GM18511 (cell line): ENCODE results near the gene NRSN1.

Source experiments
- ATAC-seq: cut with Tn5 transposase; IDR thresholded peaks from one replicate; pipeline ENCODE4 v1.9.1; 2021; ENCODE audit warnings: mild to moderate bottlenecking, moderate library complexity; ENCODE audit not compliant: unreplicated experiment

The NRSN1 gene

DNA sequence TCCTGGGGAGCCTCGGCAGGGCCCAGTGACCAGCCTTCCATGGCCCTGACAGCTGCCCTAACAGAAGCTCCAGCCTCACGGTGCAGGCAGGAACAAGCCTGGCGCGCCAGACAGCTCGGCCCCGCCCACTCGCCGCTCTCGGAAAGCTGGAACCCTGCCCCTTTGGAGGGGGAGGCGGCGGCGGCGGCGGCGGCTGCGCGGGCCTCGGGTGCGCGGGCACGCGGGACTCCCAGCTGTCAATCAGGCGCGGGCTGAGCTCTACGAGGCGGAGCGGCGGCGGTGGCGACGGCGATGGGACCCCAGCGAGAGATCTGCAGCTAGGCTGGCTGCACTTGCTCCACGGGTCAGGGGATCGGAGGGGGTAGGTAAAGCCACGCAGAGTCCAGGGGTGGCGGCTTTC is at the start of gene NRSN1:
NRSN1 (plus strand) TSS at position 236 of the 400 bp plus-strand sequence. CDS start 8,113 bp downstream, outside the sequence.
- no peak for ATAC-seq

GRCh38 chr6:24078200-24078599 is 47.8 kb upstream of the NRSN1 start:
- no peak for ATAC-seq

- ATAC-seq, result no peak
Measured at GRCh38 chr6:24079076-24079475, 46.9 kb upstream of the NRSN1 start.

DNA sequence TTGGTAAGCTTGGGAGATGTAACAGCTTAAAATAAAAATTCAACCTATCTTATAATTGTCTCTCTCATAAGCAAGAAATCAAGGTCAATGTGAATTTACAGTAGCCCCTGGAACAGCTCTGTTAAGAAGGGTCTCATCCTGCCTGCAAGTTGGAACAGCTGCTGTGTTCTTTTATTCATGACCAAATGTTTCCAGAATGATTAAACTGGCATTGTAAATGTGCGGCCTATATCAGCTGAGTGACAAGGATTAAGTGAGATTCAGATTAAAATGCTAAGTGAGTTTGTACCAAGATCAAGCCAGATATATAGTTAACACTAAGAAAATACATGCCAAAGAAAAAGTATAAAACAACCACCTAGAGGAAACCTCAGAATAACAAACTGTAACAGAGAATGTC is 45.3 kb upstream of the NRSN1 start:
- no peak for ATAC-seq

- ATAC-seq, result no peak
Measured at GRCh38 chr6:24089736-24090135, 36.3 kb upstream of the NRSN1 start.

GRCh38 chr6:24092407-24092806 is 33.6 kb upstream of the NRSN1 start:
- no peak for ATAC-seq

DNA sequence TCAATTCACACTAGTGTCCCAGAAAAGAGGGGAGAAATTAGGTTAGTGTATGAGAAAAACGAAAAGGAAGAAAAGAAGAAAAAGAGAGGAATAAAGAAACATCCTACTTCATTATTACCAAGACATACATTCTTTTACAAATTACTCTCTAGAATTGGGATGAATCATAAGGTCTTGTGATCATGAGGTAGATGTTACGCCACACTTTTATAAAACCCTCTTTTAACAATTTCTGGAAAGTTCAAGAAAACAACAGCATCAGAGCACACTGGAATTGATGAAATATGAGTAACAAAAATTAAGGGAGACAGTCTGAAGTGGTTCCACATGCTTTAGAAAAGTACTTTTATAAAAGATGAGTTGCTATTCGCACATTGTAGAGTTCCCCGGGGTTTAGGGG is 32.6 kb upstream of the NRSN1 start:
- ATAC-seq, result no peak

- no peak for ATAC-seq
Measured at GRCh38 chr6:24099181-24099580, 26.8 kb upstream of the NRSN1 start.

DNA sequence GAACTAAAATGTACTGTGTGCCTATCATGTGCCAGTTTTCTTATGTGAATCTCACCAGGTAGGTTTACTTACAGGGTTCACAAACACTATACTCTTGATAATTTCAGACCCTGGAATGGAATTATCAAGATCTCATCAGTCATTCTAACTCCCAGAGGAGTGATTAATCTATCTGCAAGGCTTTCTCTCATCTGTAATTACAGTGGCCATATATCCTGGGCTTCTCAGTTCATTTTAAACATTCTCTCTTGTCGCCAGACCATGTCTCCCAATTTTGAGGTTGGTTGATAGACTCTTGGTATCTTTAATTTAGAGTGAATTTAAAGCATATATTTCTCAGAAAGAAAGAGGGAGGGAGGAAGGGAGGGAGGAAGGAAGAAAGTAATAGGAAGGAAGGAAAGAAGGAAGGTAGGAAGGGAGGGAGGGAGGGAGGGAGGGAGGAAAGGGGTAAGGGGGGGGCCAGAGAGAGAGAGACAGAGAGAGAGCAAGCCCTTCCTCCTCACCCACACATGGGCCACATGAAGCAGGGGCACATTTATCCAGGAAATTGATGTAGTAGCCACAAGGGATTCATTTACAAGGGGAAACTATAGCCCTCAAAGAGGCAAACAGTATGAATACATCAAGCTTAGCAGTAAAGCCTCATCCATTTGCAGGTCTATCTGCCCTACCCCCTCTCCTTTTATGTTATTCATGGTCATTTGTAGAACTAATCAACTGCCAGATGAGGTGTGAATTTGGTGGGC is 25.8 kb upstream of the NRSN1 start:
- ATAC-seq, result no peak

DNA sequence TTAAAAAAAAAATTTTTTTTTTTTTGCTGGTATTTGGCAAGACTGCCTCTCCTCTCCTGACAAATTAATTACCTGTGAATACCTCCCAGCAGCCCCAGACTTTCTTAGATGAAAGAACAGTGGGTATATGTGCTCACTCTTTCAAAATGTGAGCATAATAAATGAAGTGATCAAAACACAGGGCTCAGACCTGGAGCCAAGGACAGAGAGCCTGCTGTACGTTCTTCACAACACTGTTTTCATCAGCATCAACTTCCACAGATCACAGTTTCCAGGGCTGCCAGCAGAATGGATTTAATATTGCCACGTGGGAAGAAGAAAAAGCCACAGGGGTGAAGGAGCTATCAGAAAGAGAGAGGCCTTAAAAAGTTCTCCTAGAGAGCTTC is 25.3 kb upstream of the NRSN1 start:
- ATAC-seq, result no peak

- ATAC-seq, result no peak
Measured at GRCh38 chr6:24105191-24105590, 20.8 kb upstream of the NRSN1 start.

DNA sequence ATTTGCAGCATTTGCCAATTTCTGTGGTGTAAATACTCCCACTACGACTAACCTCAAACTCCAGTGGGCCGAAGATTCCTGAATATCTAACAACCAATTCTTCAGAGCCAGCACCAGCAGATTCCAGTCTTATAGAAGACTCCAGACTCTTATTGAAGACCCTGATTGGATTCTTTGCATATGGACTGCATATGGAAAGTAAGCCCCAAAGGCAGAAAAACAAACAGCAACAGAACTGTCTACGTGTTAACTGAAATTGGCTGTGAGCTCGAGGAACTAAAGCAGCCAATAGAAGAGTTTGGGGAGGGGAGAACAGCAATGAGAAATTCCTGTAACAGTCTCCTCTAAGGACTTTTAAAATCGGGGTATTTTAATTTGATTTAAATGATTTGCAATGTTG is 19.7 kb upstream of the NRSN1 start:
- no peak for ATAC-seq

DNA sequence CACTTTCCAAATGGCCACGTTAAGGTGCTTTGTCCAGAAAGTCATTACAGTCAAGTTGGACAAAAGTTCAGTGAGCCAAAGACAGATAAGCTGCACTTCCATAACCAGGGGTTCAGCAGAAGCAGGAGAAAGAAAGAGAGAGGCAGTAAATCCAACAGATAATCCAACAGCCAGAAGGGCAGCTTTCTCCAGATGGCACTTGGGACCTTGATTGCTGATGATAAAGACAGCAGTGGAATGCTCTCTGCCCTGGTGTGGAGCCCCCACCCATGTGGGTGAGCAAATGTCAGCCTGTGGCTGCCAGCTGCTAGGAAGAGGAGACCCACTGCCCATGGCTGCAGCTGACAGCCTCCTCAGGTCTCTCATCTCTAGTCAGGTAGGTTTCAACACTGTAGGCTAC is 18.7 kb upstream of the NRSN1 start:
- no peak for ATAC-seq

DNA sequence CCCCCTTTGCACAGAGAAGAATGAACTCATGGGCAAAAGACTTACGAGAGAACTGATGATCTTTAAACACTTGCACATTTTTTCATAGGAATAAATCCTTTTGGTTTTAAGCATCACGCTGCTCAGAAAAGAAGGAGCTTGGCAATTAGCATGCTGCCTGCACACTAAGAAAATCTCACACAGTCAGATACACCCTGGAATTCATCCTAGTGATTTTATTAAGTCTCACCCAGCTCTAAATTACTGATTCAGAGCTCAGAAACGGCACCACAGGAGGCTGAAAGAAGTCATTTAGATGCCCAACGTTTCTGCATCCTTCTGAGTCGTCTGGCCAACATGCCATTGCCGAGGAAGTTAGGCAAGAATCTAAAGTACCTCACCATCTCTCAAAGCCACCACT is 18.0 kb upstream of the NRSN1 start:
- ATAC-seq, result no peak

DNA sequence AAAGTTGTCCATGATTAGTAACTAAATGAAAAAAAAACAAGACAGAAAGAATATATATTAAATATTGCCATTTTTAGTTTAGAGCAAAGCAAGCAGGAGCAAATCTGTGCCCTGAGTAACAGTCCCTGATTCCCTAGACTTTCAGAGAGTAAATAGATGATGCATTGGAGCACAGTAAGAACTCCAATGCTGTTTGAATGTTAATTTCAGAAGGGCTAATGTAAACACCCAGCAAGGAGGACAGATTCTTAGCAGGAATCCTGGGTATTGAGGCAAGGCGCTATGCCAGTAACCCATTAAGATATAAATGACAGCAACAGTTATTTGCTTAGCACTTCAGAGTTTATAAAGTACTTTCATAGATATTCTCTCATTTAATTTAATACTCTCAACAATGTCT is 15.6 kb upstream of the NRSN1 start:
- ATAC-seq, result no peak

DNA sequence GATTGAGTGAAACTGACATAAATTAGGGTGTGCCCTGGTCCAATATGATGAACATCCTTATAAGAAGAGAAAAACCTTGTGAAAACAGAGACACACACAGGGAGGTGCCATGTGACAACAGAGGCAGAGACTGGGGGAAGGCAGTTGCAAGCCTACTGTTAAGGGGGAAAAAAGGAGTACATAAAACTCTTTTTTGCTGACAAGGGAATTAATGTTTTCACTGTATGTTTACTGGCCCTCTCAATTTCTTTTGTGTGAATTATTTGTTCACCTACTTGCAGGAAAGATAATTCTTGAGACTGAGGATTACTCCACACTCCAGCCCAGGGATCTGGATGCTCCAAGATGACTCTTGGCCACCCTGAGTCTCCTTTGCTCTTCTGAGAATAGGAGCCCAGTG is 12.1 kb upstream of the NRSN1 start:
- no peak for ATAC-seq

DNA sequence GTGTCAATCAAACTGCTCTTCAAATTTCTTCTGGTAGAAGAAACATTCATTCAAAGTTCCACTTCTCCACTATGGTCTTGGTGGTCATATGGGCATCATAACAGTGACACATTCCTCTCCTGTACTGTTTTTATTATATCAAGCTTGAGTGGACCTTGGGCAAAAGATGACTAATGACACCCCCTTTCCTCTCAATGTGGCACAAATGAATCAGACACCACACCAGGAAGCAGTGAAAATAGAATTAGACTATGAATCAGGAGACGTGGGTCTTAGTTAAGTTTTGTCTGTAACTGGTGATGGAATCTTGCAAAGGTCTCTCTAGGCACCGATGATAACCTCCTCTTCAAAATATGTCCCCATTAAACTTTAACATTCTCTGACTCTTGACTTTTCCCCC is 9.0 kb upstream of the NRSN1 start:
- no peak for ATAC-seq

DNA sequence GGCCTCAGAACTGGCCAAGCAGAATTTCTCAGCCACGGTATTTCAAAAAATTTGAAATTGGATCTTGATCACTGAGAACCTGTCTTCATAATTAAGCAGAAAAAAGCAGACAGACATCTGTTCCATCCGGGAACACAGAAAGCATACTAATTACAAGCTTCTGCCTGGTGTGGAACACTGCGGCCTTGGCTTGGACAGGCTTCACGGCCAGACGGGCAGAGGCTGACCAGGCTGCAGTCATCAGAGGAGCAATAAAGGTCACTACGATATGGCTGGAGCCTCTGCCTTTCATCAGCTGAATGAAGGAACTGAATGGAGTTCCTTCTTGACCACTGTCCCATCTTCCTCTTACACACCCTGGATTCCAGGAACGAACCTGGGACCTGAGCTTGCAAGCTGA is 3.9 kb upstream of the NRSN1 start:
- no peak for ATAC-seq

GRCh38 chr6:24126586-24127192 is 674 bp downstream of the NRSN1 start:
- ATAC-seq, result peak; percentile 82

DNA sequence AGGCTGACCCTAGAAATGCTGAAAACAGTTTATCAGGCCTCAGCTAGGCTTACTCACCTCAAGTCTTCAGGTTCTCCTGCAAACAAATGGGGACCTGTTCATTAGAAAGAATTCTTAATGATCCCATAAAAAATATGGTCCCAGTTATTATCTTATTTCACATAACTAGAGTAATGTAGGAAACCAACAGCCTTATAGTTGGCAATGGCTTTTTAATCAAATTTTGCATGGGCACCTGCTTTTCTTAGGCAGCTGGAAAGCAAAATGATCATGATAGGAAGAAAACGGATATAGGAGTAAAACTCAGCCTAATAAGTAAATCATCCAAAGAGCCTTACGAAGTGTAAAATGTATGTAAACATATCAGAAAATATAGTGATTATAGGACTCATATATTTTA is 1.3 kb downstream of the NRSN1 start:
- ATAC-seq, result no peak

- no peak for ATAC-seq
Measured at GRCh38 chr6:24131751-24132150, 5.7 kb downstream of the NRSN1 start.

DNA sequence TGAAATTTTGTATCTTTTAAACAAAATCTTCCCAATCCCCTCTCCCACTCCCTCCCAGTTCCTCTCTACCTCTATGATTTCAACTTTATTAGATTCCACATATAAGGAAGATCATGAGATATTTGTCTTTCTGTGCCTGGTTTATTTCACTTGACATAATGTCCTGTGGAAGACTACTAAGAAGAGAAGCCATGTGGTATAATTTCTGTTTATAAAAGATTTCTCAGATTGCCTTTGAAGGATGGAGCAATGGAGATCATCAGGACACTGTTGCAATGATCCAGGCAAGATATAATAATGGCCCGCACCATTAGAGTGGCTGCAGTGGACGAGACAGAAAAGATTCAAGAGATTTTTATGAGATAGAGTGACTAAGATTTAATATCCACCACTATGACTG is 13.1 kb downstream of the NRSN1 start:
- ATAC-seq, result no peak

DNA sequence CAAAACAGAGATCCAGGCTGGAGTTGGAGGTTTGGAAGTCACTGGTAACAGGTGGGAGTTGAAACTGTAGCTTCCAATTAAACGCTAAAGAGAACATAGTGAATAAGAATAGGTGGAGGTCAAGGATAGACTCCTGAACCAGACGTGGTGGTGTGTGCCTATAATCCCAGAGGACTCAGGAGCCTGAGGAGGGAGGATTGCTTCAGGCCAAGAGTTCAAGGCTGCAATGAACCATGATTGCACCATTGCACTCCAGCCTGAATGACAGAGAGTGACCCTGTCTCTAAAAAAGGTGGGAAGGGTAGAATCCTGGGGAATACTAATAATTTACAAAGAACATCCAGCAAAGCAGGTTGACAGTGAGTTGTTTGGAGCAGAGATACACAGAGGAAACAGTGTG is 13.6 kb downstream of the NRSN1 start:
- no peak for ATAC-seq
